IMR-90 (cell line): ENCODE results near the gene IGSF9B. TPM values are rescaled to one million over a fixed set of nuclear protein-coding genes. Genes with fewer than 3 reads are reported as not detected.

Experiments used
- ATAC-seq: fragments of 200-7000 bp; cut with Tn5 transposase; 2 replicates; pipeline ENCODE4 v1.9.1; 2020; ENCODE audit warnings: low read depth, mild to moderate bottlenecking, moderate library complexity
- BruUV-seq: library from RNA; stranded (reverse); fragments of 400-500 nt; replicated peaks from 2 replicates; lab custom pipeline; 2021; lab: Mats Ljungman, UMichigan
- CTCF ChIA-PET: fragments of 300-600 bp; formaldehyde crosslinking; extraction: SDS; loops from one replicate; lab custom pipeline; 2021; ENCODE audit warnings: antibody characterized with exemption; lab: Yijun Ruan, JAX
- POLR2A ChIA-PET: fragments of 300-600 bp; sonication (Branson Sonifier 250); formaldehyde crosslinking; loops from one replicate; lab custom pipeline; 2022; ENCODE audit warnings: antibody characterized with exemption; ENCODE audit not compliant: unreplicated experiment; lab: Charles Lee
- DNase-seq: peaks from one replicate; pipeline ENCODE4 v3.0.0; 2013
- H2AFZ ChIP-seq: replicated peaks from 2 replicates; pipeline ENCODE3; 2013; ENCODE audit warnings: low read length, mild to moderate bottlenecking; ENCODE audit not compliant: poor library complexity
- H2AK5ac ChIP-seq: 2 replicates; pipeline ENCODE4 v1.6.1; 2013; ENCODE audit warnings: low read depth, low read length, inconsistent platforms
- H2AK9ac ChIP-seq: replicated peaks from 2 replicates; pipeline ENCODE3; 2013; ENCODE audit warnings: mild to moderate bottlenecking, low read depth, low read length, moderate library complexity; ENCODE audit not compliant: poor library complexity
- H2BK120ac ChIP-seq: 2 replicates; pipeline ENCODE4 v1.6.1; 2013; ENCODE audit warnings: low read depth, low read length, inconsistent platforms
- H2BK15ac ChIP-seq: 3 replicates; pipeline ENCODE4 v1.6.1; 2013; ENCODE audit warnings: low read depth, low read length, inconsistent platforms
- H2BK20ac ChIP-seq: 2 replicates; pipeline ENCODE4 v1.6.1; 2013; ENCODE audit warnings: low read depth, mild to moderate bottlenecking, inconsistent platforms, low read length, moderate library complexity
- H2BK5ac ChIP-seq: 2 replicates; pipeline ENCODE4 v1.6.1; 2013; ENCODE audit warnings: mild to moderate bottlenecking, low read depth, low read length, inconsistent platforms; ENCODE audit not compliant: poor library complexity, severe bottlenecking
- H3K14ac ChIP-seq: replicated peaks from 2 replicates; pipeline ENCODE4 v1.6.1; 2013; ENCODE audit warnings: low read depth, low read length, inconsistent platforms
- H3K18ac ChIP-seq: 2 replicates; pipeline ENCODE4 v1.6.1; 2013; ENCODE audit warnings: low read depth, low read length, control low read depth
- H3K23ac ChIP-seq: 2 replicates; pipeline ENCODE4 v1.6.1; 2013; ENCODE audit warnings: low read depth, low read length, inconsistent platforms
- H3K27ac ChIP-seq: 2 replicates; pipeline ENCODE4 v1.5.1; 2013; ENCODE audit warnings: mild to moderate bottlenecking, control low read depth, low read length; ENCODE audit not compliant: insufficient read depth
- H3K27me3 ChIP-seq: 2 replicates; pipeline ENCODE4 v1.6.1; 2013; ENCODE audit warnings: low read length; ENCODE audit not compliant: control insufficient read depth, insufficient read depth
- H3K36me3 ChIP-seq: 2 replicates; pipeline ENCODE4 v1.6.1; 2013; ENCODE audit warnings: low read length, mixed read lengths; ENCODE audit not compliant: control insufficient read depth, insufficient read depth
- H3K4ac ChIP-seq: 2 replicates; pipeline ENCODE4 v1.6.1; 2013; ENCODE audit warnings: low read depth, low read length, inconsistent platforms
- H3K4me1 ChIP-seq: 2 replicates; pipeline ENCODE4 v1.6.1; 2013; ENCODE audit warnings: low read length, mixed read lengths; ENCODE audit not compliant: control insufficient read depth, insufficient read depth
- H3K4me2 ChIP-seq: 2 replicates; pipeline ENCODE4 v1.6.1; 2013; ENCODE audit warnings: low read depth, mild to moderate bottlenecking, control low read depth, low read length, moderate library complexity
- H3K4me3 ChIP-seq: 2 replicates; pipeline ENCODE4 v1.5.1; 2013; ENCODE audit warnings: low read depth, mild to moderate bottlenecking, control low read depth, low read length, moderate library complexity; ENCODE audit not compliant: insufficient read depth
- H3K56ac ChIP-seq: 2 replicates; pipeline ENCODE4 v1.6.1; 2013; ENCODE audit warnings: low read length, inconsistent platforms; ENCODE audit not compliant: insufficient read depth; ENCODE audit errors: extremely low read depth
- H3K79me1 ChIP-seq, 2 experiments: 2 replicates each; pipeline ENCODE4 v1.6.1; 2013; ENCODE audit warnings: low read length in 2 of 2, inconsistent platforms in 1 of 2, low read depth in 1 of 2
- H3K9ac ChIP-seq: 2 replicates; pipeline ENCODE4 v1.6.1; 2013; ENCODE audit warnings: low read depth, low read length, control low read depth
- H3K9me1 ChIP-seq: 2 replicates; pipeline ENCODE4 v1.6.1; 2013; ENCODE audit warnings: low read length, inconsistent platforms; ENCODE audit not compliant: insufficient read depth
- H3K9me3 ChIP-seq: 2 replicates; pipeline ENCODE4 v1.6.1; 2013; ENCODE audit warnings: low read length; ENCODE audit not compliant: control insufficient read depth, insufficient read depth
- H4K20me1 ChIP-seq: 2 replicates; pipeline ENCODE4 v1.6.1; 2013; ENCODE audit warnings: low read length, inconsistent platforms; ENCODE audit not compliant: insufficient read depth
- H4K5ac ChIP-seq: 2 replicates; pipeline ENCODE4 v1.6.1; 2013; ENCODE audit warnings: mild to moderate bottlenecking, low read depth, low read length, control low read depth
- H4K8ac ChIP-seq, 2 experiments: 2 replicates each; pipeline ENCODE4 v1.6.1; 2013; ENCODE audit warnings: low read depth in 2 of 2, low read length in 2 of 2, control low read depth in 1 of 2, inconsistent platforms in 1 of 2
- H4K91ac ChIP-seq: 2 replicates; pipeline ENCODE4 v1.6.1; 2013; ENCODE audit warnings: low read depth, low read length, inconsistent platforms; ENCODE audit not compliant: insufficient read depth
- BHLHE40 ChIP-seq: fragments of 150-350 bp; IDR thresholded peaks from 2 replicates; pipeline ENCODE4 v1.6.1; 2016; ENCODE audit warnings: mild to moderate bottlenecking, low read depth, low read length
- FOS ChIP-seq: fragments of 150-350 bp; IDR thresholded peaks from 2 replicates; pipeline ENCODE4 v1.6.1; 2016; ENCODE audit warnings: low read depth, low read length
- MXI1 ChIP-seq: IDR thresholded peaks from 2 replicates; pipeline ENCODE4 v1.6.1; 2012; ENCODE audit warnings: low read depth, mild to moderate bottlenecking, low read length, moderate library complexity, borderline replicate concordance
- SMC3 ChIP-seq: fragments of 150-350 bp; IDR thresholded peaks from 2 replicates; pipeline ENCODE4 v1.6.1; 2016; ENCODE audit warnings: low read depth, mild to moderate bottlenecking, antibody characterized with exemption, low read length, moderate library complexity
- WGBS, 2 experiments: methylation state at CpG; one replicate each; pipeline versions ENCODE4 v1.1.5 to v1.1.7; 2013; ENCODE audit warnings: missing lambda C conversion rate in 2 of 2; ENCODE audit not compliant: insufficient read length in 1 of 2; ENCODE audit errors: extremely low coverage in 2 of 2; 5-methylcytosine and 5-hydroxymethylcytosine counted together
- dilution Hi-C: fragments of 300-500 bp; cut with HindIII; formaldehyde crosslinking; loops from one replicate; pipeline ENCODE4 v1.14.3; 2018; ENCODE audit warnings: low sequenced_read_pairs; ENCODE audit not compliant: unreplicated experiment
- in situ Hi-C: fragments of 300-500 bp; cut with MboI; formaldehyde crosslinking; loops from 3 replicates; pipeline ENCODE4 v1.14.3; 2019; ENCODE audit warnings: low sequenced_read_pairs, inconsistent platforms, mixed read lengths
- intact Hi-C: fragments of 100-400 bp; cut with micrococcal nuclease; formaldehyde crosslinking; loops from 2 replicates; pipeline ENCODE4 v1.10.0; 2022
- polyA plus RNA-seq, 3 experiments: library from polyadenylated mRNA; depleted of rRNA; stranded (reverse); fragments of >200 nt; gene quantifications; 2 replicates each; pipeline ENCODE4 v1.2.3, GENCODE V29; 2012; ENCODE audit warnings: low replicate concordance in 1 of 3
- total RNA-seq: library from RNA; depleted of rRNA; stranded (reverse); fragments of >200 nt; gene quantifications from 2 replicates; pipeline ENCODE4 v1.2.3, GENCODE V29; 2012
- TF ChIP-seq, protein P1 (sequence below): fragments of 150-350 bp; IDR thresholded peaks from 2 replicates; pipeline ENCODE4 v1.6.1; 2016; ENCODE audit warnings: low read depth, mild to moderate bottlenecking, low read length, moderate library complexity, borderline replicate concordance

IGSF9B gene
- total and polyA plus RNA-seq, 2 of the 4 experiments (the other 2 are of a cell fraction), result under 0.01 to 0.10 TPM

DNA sequence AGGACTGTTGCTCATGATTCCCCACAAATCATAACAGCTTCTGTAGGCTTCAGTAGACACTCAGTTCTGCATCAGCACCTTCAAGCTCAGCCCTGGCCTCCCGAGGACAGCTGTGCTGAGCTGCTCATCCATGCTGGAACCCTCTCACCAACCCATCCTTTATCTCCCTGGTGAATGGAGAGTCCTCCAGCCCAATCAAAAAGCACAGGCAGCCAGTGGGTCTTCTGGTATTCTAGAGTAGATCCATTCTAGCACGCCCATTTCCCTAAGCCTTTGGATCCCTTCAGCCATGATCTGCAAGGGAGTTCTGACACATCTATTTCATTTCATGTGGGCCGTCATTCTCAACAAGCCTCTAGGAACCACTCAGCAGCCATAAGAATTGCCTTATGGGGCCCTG is 66.9 kb downstream of the IGSF9B start:
- H3K14ac ChIP-seq, result no peak overlapping the region
- no peaks in the 10 kb centered on the region for H4K20me1 ChIP-seq
- no peak overlapping the region for H2AK5ac ChIP-seq
- H2BK20ac ChIP-seq, result no peak overlapping the region
- H4K8ac ChIP-seq, result no peak overlapping the region
- 86% methylated on average over 1 of the region's 3 CpGs; no CpG with 5 or more reads in 1 of the 2 experiments for WGBS, 2 experiments
- TF ChIP-seq SMC3 (no peak), FOS (no peak), BHLHE40 (no peak), MXI1 (no peak)
- TF ChIP-seq, protein P1, sequence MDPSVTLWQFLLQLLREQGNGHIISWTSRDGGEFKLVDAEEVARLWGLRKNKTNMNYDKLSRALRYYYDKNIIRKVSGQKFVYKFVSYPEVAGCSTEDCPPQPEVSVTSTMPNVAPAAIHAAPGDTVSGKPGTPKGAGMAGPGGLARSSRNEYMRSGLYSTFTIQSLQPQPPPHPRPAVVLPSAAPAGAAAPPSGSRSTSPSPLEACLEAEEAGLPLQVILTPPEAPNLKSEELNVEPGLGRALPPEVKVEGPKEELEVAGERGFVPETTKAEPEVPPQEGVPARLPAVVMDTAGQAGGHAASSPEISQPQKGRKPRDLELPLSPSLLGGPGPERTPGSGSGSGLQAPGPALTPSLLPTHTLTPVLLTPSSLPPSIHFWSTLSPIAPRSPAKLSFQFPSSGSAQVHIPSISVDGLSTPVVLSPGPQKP, result no peak
- no peak overlapping the region for H3K23ac ChIP-seq
- no peak overlapping the region for H3K18ac ChIP-seq
- H3K27me3 ChIP-seq, result no peaks in the 10 kb centered on the region
- no peak overlapping the region for H2BK120ac ChIP-seq
- H4K5ac ChIP-seq, result no peak overlapping the region
- H4K91ac ChIP-seq, result no peak overlapping the region
- in situ Hi-C loops (no loop called here), dilution Hi-C loops (no loop called here), intact Hi-C loops (no loop called here)
- no peak overlapping the region for H2AK9ac ChIP-seq
- no peak overlapping the region for H2AFZ ChIP-seq
- H3K56ac ChIP-seq, result no peak overlapping the region
- no peak overlapping the region for H2BK5ac ChIP-seq
- no peak overlapping the region for H3K27ac ChIP-seq
- H3K4me1 ChIP-seq, result no peaks in the 10 kb centered on the region
- CTCF ChIA-PET, result no interaction called here
- H3K36me3 ChIP-seq, result no peaks in the 10 kb centered on the region
- no peak overlapping the region for H3K4ac ChIP-seq
- no peak overlapping the region for H3K4me3 ChIP-seq
- no peak overlapping the region for H2BK15ac ChIP-seq
- no peaks in the 10 kb centered on the region for H3K79me1 ChIP-seq
- no TSS peak for BruUV-seq
- DNase-seq (no peak), ATAC-seq (no peak)
- no peak overlapping the region for H3K4me2 ChIP-seq
- POLR2A ChIA-PET, result no interaction called here
- no peak overlapping the region for H3K9ac ChIP-seq
- H3K9me3 ChIP-seq, result peaks cover 40% of the 10 kb centered on the region
- no peaks in the 10 kb centered on the region for H3K9me1 ChIP-seq
